Stimulated activated CD8-positive, alpha-beta memory T cell treated with anti-CD3 and anti-CD28 coated beads, Interleukin-12 subunit alpha, Interleukin-12 subunit beta, amount 100 ng/mL, for 24 hours (primary cell): Measurements from ENCODE around the gene RANBP2.

Experiments used
- DNase-seq: peaks from one replicate; pipeline ENCODE4 v3.0.0-alpha.2; 2020; ENCODE audit errors: extremely low read depth

Gene RANBP2

DNA sequence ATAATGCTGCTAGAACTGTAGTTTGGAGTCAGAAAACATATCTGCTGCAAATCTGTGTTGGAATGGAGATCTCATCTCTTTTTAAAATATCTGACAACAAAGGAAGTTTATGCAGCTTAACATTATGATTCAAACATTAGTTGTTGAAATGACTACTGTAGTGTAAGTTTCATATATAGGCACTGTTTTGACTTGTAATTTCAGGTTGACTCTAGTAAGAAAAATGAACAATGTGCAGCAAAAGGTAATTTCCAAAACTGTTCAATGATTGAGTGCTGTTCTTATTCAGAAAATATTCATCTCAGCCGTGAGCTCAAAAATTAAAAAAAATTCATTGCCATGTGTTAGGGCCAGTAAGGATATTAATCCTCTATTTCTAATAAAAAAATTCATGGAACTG is 115.8 kb downstream of the RANBP2 start:
- DNase-seq, result no peak
